Transverse colon (tissue), 3 donors: ENCODE results near the gene TWSG1.

Experiments used
- EP300 ChIP-seq: sonication (generic); formaldehyde crosslinking; IDR thresholded peaks from one replicate; pipeline ENCODE4 v1.6.1; 2017; ENCODE audit warnings: antibody characterized with exemption, low read depth
- POLR2A ChIP-seq: fragments of 450-650 bp; IDR thresholded peaks from one replicate; pipeline ENCODE4 v1.6.1; 2016; ENCODE audit warnings: antibody characterized with exemption, mild to moderate bottlenecking, moderate library complexity
- TF ChIP-seq, protein P1 (sequence below), 5 experiments: fragments of 200-600 bp in 3 of 5; fragments of 450-650 bp in 2 of 5; sonication (generic) in 3 of 5; IDR thresholded peaks; 1 replicate in 2 of 5; 2 replicates in 3 of 5; pipeline ENCODE4 v1.5.1; 2016 to 2017; ENCODE audit warnings: antibody characterized with exemption in 5 of 5, inconsistent platforms in 3 of 5, mild to moderate bottlenecking in 2 of 5, moderate library complexity in 1 of 5

- TF ChIP-seq, protein P1, sequence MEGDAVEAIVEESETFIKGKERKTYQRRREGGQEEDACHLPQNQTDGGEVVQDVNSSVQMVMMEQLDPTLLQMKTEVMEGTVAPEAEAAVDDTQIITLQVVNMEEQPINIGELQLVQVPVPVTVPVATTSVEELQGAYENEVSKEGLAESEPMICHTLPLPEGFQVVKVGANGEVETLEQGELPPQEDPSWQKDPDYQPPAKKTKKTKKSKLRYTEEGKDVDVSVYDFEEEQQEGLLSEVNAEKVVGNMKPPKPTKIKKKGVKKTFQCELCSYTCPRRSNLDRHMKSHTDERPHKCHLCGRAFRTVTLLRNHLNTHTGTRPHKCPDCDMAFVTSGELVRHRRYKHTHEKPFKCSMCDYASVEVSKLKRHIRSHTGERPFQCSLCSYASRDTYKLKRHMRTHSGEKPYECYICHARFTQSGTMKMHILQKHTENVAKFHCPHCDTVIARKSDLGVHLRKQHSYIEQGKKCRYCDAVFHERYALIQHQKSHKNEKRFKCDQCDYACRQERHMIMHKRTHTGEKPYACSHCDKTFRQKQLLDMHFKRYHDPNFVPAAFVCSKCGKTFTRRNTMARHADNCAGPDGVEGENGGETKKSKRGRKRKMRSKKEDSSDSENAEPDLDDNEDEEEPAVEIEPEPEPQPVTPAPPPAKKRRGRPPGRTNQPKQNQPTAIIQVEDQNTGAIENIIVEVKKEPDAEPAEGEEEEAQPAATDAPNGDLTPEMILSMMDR (IDR thresholded peaks at IDR 0.05): no peak
- TF ChIP-seq POLR2A (no peak), EP300 (no peak)
These were observed 22.4 kb downstream of the TWSG1 start for GRCh38 chr18:9356976-9357375.
